Neuronal stem cell (in vitro differentiated cells): ENCODE measurements around the gene XXYLT1.

Source experiments
- DNase-seq: peaks from one replicate; pipeline ENCODE4 v3.0.0-alpha.2; 2013; ENCODE audit warnings: low spot score
- H2AFZ ChIP-seq: one replicate; pipeline ENCODE4 v1.6.1; 2013; ENCODE audit warnings: mild to moderate bottlenecking, low read length, inconsistent platforms
- H2AK5ac ChIP-seq: 2 replicates; pipeline ENCODE4 v1.6.1; 2013; ENCODE audit warnings: low read depth, mild to moderate bottlenecking, inconsistent platforms, low read length, moderate library complexity, mixed read lengths
- H2BK120ac ChIP-seq: 2 replicates; pipeline ENCODE4 v1.6.1; 2013; ENCODE audit warnings: low read depth, mild to moderate bottlenecking, inconsistent platforms, low read length, moderate library complexity, mixed read lengths
- H2BK12ac ChIP-seq: one replicate; pipeline ENCODE4 v1.6.1; 2013; ENCODE audit warnings: low read length, inconsistent platforms
- H2BK15ac ChIP-seq: 2 replicates; pipeline ENCODE4 v1.6.1; 2013; ENCODE audit warnings: mild to moderate bottlenecking, low read length, inconsistent platforms, mixed read lengths
- H2BK5ac ChIP-seq: one replicate; pipeline ENCODE4 v1.6.1; 2013; ENCODE audit warnings: inconsistent platforms, mild to moderate bottlenecking, low read length, moderate library complexity
- H3K14ac ChIP-seq: one replicate; pipeline ENCODE4 v1.6.1; 2013; ENCODE audit warnings: low read length, inconsistent platforms
- H3K18ac ChIP-seq: 2 replicates; pipeline ENCODE4 v1.6.1; 2013; ENCODE audit warnings: low read length, inconsistent platforms
- H3K23ac ChIP-seq: 2 replicates; pipeline ENCODE4 v1.6.1; 2013; ENCODE audit warnings: low read depth, mild to moderate bottlenecking, mixed read lengths, low read length, inconsistent platforms; ENCODE audit not compliant: poor library complexity
- H3K27ac ChIP-seq: replicated peaks from 3 replicates; pipeline ENCODE4 v1.5.1; 2013; ENCODE audit warnings: low read length, inconsistent platforms
- H3K27me3 ChIP-seq, 3 experiments: 2 replicates each; pipeline ENCODE4 v1.6.1; 2013; ENCODE audit warnings: low read length in 3 of 3, mild to moderate bottlenecking in 2 of 3, inconsistent platforms in 1 of 3, low read depth in 1 of 3, mixed read lengths in 1 of 3, moderate library complexity in 1 of 3; ENCODE audit not compliant: control insufficient read depth in 3 of 3, insufficient read depth in 3 of 3
- H3K36me3 ChIP-seq, 2 donors: replicated peaks in 1 of 2; 2 replicates each; pipeline ENCODE4 v1.6.1; 2013; ENCODE audit warnings: low read length in 2 of 2; ENCODE audit not compliant: control insufficient read depth in 2 of 2, insufficient read depth in 2 of 2
- H3K4ac ChIP-seq: 2 replicates; pipeline ENCODE4 v1.6.1; 2013; ENCODE audit warnings: inconsistent platforms, mild to moderate bottlenecking, low read length, moderate library complexity
- H3K4me1 ChIP-seq, 2 donors: 1 replicate in 1 of 2; 2 replicates in 1 of 2; pipeline ENCODE4 v1.6.1; 2013; ENCODE audit warnings: low read length in 2 of 2, low read depth in 1 of 2; ENCODE audit not compliant: control insufficient read depth in 2 of 2, insufficient read depth in 1 of 2
- H3K4me2 ChIP-seq: one replicate; pipeline ENCODE4 v1.6.1; 2013; ENCODE audit warnings: mild to moderate bottlenecking, low read length, inconsistent platforms; ENCODE audit not compliant: insufficient read depth, poor library complexity, severe bottlenecking
- H3K4me3 ChIP-seq, 2 donors: 2 replicates each; pipeline ENCODE4 v1.5.1; 2013; ENCODE audit warnings: low read length in 2 of 2, mild to moderate bottlenecking in 2 of 2, inconsistent platforms in 1 of 2, moderate library complexity in 1 of 2
- H3K79me1 ChIP-seq: one replicate; pipeline ENCODE4 v1.6.1; 2013; ENCODE audit warnings: low read depth, mild to moderate bottlenecking, inconsistent platforms, low read length, moderate library complexity
- H3K9ac ChIP-seq: one replicate; pipeline ENCODE4 v1.6.1; 2013; ENCODE audit warnings: mild to moderate bottlenecking, low read depth, low read length, inconsistent platforms; ENCODE audit not compliant: poor library complexity
- H3K9me3 ChIP-seq, 2 donors: replicated peaks in 1 of 2; 2 replicates each; pipeline versions ENCODE3 to v1.6.1; 2013; ENCODE audit warnings: low read length in 2 of 2, mild to moderate bottlenecking in 2 of 2, inconsistent platforms in 1 of 2, low read depth in 1 of 2, mixed read lengths in 1 of 2, moderate library complexity in 1 of 2; ENCODE audit not compliant: control insufficient read depth in 2 of 2, insufficient read depth in 1 of 2
- H4K8ac ChIP-seq: one replicate; pipeline ENCODE4 v1.6.1; 2013; ENCODE audit warnings: low read depth, mild to moderate bottlenecking, inconsistent platforms, low read length, moderate library complexity
- H4K91ac ChIP-seq: one replicate; pipeline ENCODE4 v1.6.1; 2013; ENCODE audit warnings: low read length, low read depth, mild to moderate bottlenecking, inconsistent platforms; ENCODE audit not compliant: poor library complexity
- WGBS, 2 donors: extraction: QIAGEN DNeasy Blood & Tissue Kit; methylation state at CpG; one replicate each; pipeline ENCODE4 v1.1.7; 2013; ENCODE audit warnings: missing lambda C conversion rate in 2 of 2, mixed read lengths in 1 of 2; ENCODE audit not compliant: insufficient read length in 2 of 2, insufficient replicate concordance in 1 of 2; ENCODE audit errors: extremely low coverage in 2 of 2; 5-methylcytosine and 5-hydroxymethylcytosine counted together

XXYLT1 gene

GRCh38 chr3:195068084-195069080 lies 202.6 kb downstream of the XXYLT1 start:
- Histone ChIP-seq H4K91ac (no peak overlapping the region), H3K36me3 (peaks cover 9 to 38% of the 10 kb centered on the region in 2 donors), H3K4me3 (no peak overlapping the region), H2BK5ac (no peak overlapping the region), H3K9ac (no peak overlapping the region), H3K79me1 (no peaks in the 10 kb centered on the region), H2BK15ac (no peak overlapping the region), H3K27me3 (no peaks in the 10 kb centered on the region), H4K8ac (no peak overlapping the region), H2AFZ (no peak overlapping the region), H3K4ac (no peak overlapping the region), H3K4me2 (no peak overlapping the region), H2BK12ac (no peak overlapping the region), H3K23ac (no peak overlapping the region), H3K4me1 (no peaks in the 10 kb centered on the region), H3K18ac (no peak overlapping the region), H3K9me3 (no peaks in the 10 kb centered on the region), H3K27ac (no peak overlapping the region), H2AK5ac (no peak overlapping the region), H2BK120ac (no peak overlapping the region), H3K14ac (no peak overlapping the region)
- no CpG with 5 or more reads among the region's 18 CpGs for WGBS, 2 donors
- no peak for DNase-seq

GRCh38 chr3:195066441-195066841 lies 204.5 kb downstream of the XXYLT1 start:
- H3K4me3 ChIP-seq = no peak overlapping the region
- H4K8ac ChIP-seq = no peak overlapping the region
- no peak overlapping the region for H3K9ac ChIP-seq
- DNase-seq = no peak
- no peak overlapping the region for H3K4me2 ChIP-seq
- no peak overlapping the region for H3K4ac ChIP-seq
- H3K9me3 ChIP-seq = no peaks in the 10 kb centered on the region
- no peak overlapping the region for H4K91ac ChIP-seq
- no peak overlapping the region for H3K14ac ChIP-seq
- H2AFZ ChIP-seq = no peak overlapping the region
- no peak overlapping the region for H3K18ac ChIP-seq
- H3K27ac ChIP-seq = no peak overlapping the region
- H3K36me3 ChIP-seq = peaks cover 9 to 35% of the 10 kb centered on the region in 2 donors
- no CpG with 5 or more reads among the region's 16 CpGs for WGBS, 2 donors
- no peak overlapping the region for H3K23ac ChIP-seq
- H3K27me3 ChIP-seq = no peaks in the 10 kb centered on the region
- H2BK5ac ChIP-seq = no peak overlapping the region
- no peak overlapping the region for H2AK5ac ChIP-seq
- H2BK12ac ChIP-seq = no peak overlapping the region
- no peak overlapping the region for H2BK15ac ChIP-seq
- H2BK120ac ChIP-seq = no peak overlapping the region
- H3K79me1 ChIP-seq = no peaks in the 10 kb centered on the region
- H3K4me1 ChIP-seq = peaks cover 0 to 5% of the 10 kb centered on the region in 2 donors

- Histone ChIP-seq H3K4me2 (no peak overlapping the region), H2AK5ac (no peak overlapping the region), H4K8ac (no peak overlapping the region), H2AFZ (no peak overlapping the region), H3K27ac (no peak overlapping the region), H3K36me3 (peaks cover 9 to 35% of the 10 kb centered on the region in 2 donors), H3K18ac (no peak overlapping the region), H3K4me3 (no peak overlapping the region), H3K9me3 (no peaks in the 10 kb centered on the region), H3K4ac (no peak overlapping the region), H3K79me1 (no peaks in the 10 kb centered on the region), H3K9ac (no peak overlapping the region), H4K91ac (no peak overlapping the region), H2BK12ac (no peak overlapping the region), H2BK5ac (no peak overlapping the region), H3K14ac (no peak overlapping the region), H3K27me3 (no peaks in the 10 kb centered on the region), H3K23ac (no peak overlapping the region), H3K4me1 (peaks cover 0 to 7% of the 10 kb centered on the region in 2 donors), H2BK120ac (no peak overlapping the region), H2BK15ac (no peak overlapping the region)
- no CpG with 5 or more reads among the region's 13 CpGs for WGBS, 2 donors
- DNase-seq = no peak
Measured at GRCh38 chr3:195065864-195066185, 205.1 kb downstream of the XXYLT1 start.

GRCh38 chr3:195065142-195065863 lies 205.7 kb downstream of the XXYLT1 start:
- H2BK5ac ChIP-seq = no peak overlapping the region
- H3K9ac ChIP-seq = no peak overlapping the region
- H4K8ac ChIP-seq = no peak overlapping the region
- no peak overlapping the region for H3K4me2 ChIP-seq
- H4K91ac ChIP-seq = no peak overlapping the region
- no peaks in the 10 kb centered on the region for H3K9me3 ChIP-seq
- no CpG with 5 or more reads among the region's 42 CpGs for WGBS, 2 donors
- no peak overlapping the region for H2BK15ac ChIP-seq
- no peak overlapping the region for H2AK5ac ChIP-seq
- H2BK12ac ChIP-seq = no peak overlapping the region
- H3K4me1 ChIP-seq = peaks cover 0 to 11% of the 10 kb centered on the region in 2 donors
- peak overlapping the region; percentile 36 for H3K23ac ChIP-seq
- H3K27ac ChIP-seq = no peak overlapping the region
- no peak overlapping the region for H3K4ac ChIP-seq
- H3K18ac ChIP-seq = no peak overlapping the region
- no peak overlapping the region for H3K14ac ChIP-seq
- no peak overlapping the region for H2AFZ ChIP-seq
- H2BK120ac ChIP-seq = no peak overlapping the region
- H3K27me3 ChIP-seq = no peaks in the 10 kb centered on the region
- H3K4me3 ChIP-seq = no peak overlapping the region
- H3K36me3 ChIP-seq = peaks cover 9 to 35% of the 10 kb centered on the region in 2 donors
- DNase-seq = no peak
- no peaks in the 10 kb centered on the region for H3K79me1 ChIP-seq
